ENCODE results near the gene APIP. TPM values are rescaled to one million over a fixed set of nuclear protein-coding genes. Genes with fewer than 3 reads are reported as not detected.

Gene APIP
- total RNA-seq, 4 donors from 2014 or later: 11.7 to 25.6 (median 13.8) TPM

DNA sequence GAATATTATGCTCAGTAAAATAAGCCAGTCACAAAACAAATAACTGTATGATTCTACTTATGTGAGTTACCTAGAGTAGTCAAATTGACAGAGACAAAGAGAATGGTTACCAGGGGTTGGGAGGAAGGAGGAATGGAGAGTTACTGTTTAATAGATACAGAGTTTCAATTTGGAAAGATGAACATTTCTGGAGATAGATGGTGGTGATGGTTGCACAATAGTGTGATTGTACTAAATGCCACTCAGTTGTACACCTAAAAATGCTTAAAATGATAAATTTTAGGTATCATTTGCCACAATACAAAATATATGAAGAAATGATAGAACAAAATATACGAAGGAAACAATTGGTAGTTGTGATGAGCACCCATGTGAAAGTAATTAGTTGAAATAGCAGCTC, 43.6 kb upstream of the APIP start:
- no peak for TF ChIP-seq POLR2A (IDR thresholded peaks at IDR 0.05)
- no peak for TF ChIP-seq CTCF (IDR thresholded peaks at IDR 0.05)
- Histone ChIP-seq H3K27me3 (no peaks in the 10 kb centered on the region), H3K4me1 (no peaks in the 10 kb centered on the region), H3K4me3 (no peak overlapping the region), H3K36me3 (peaks cover 0 to 4% (median 0%) of the 10 kb centered on the region in 3 donors), H3K9me3 (no peaks in the 10 kb centered on the region), H3K27ac (no peak overlapping the region)
- no peak for DNase-seq

- no peaks in the 10 kb centered on the region for H3K9me3 ChIP-seq
- no peak overlapping the region for H3K27ac ChIP-seq
- H3K4me1 ChIP-seq: no peaks in the 10 kb centered on the region
- no peaks in the 10 kb centered on the region for H3K27me3 ChIP-seq
- H3K36me3 ChIP-seq: no peaks in the 10 kb centered on the region
- TF ChIP-seq CTCF (IDR thresholded peaks at IDR 0.05) (no peak), POLR2A (IDR thresholded peaks at IDR 0.05) (no peak)
- no peak overlapping the region for H3K4me3 ChIP-seq
- no peak for DNase-seq
Measured at GRCh38 chr11:34957606-34958005, 41.4 kb upstream of the APIP start.

DNA sequence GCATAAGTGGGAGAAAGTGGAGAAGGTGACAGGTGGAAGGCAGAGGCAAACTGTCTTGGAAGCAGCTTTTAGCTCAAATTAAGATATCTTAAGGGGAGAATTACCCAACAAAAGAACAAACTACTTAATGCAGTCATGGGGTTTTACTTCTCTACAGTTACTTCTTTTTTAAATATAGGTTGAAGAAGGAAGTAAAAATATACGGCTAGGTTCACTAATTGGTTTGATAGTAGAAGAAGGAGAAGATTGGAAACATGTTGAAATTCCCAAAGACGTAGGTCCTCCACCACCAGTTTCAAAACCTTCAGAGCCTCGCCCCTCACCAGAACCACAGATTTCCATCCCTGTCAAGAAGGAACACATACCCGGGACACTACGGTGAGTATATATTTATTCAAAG, 41.0 kb upstream of the APIP start:
- H3K4me3 ChIP-seq: no peak overlapping the region
- no peaks in the 10 kb centered on the region for H3K36me3 ChIP-seq
- no peak for TF ChIP-seq CTCF (IDR thresholded peaks at IDR 0.05)
- no peak for TF ChIP-seq POLR2A (IDR thresholded peaks at IDR 0.05)
- no peaks in the 10 kb centered on the region for H3K4me1 ChIP-seq
- no peak overlapping the region for H3K27ac ChIP-seq
- no peaks in the 10 kb centered on the region for H3K27me3 ChIP-seq
- DNase-seq: no peak
- H3K9me3 ChIP-seq: no peaks in the 10 kb centered on the region

GRCh38 chr11:34953955-34954354, 37.8 kb upstream of the APIP start:
- H3K27ac ChIP-seq: no peak overlapping the region

DNA sequence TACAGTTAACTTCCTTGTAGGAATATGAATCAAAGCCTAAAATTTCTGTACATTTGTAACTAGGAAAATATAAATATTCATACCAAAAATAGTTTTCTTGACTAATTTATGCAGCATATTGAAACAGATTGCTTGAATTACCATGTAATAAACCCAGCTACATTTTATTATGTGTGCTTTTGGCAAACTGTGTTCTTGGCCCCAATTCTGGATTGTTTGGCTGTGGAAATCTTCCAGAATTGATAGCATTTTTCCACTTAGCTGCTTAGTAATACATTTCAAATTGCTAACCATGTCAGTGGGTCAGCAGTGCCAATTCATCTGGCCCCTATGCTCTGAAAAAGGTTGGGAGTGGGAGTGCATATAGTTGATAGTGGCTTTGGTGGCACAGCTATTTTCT, 32.5 kb upstream of the APIP start:
- H3K27me3 ChIP-seq: no peaks in the 10 kb centered on the region
- H3K4me3 ChIP-seq: no peak overlapping the region
- H3K27ac ChIP-seq: no peak overlapping the region
- H3K36me3 ChIP-seq: no peaks in the 10 kb centered on the region
- H3K9me3 ChIP-seq: peaks cover 0 to 4% (median 0%) of the 10 kb centered on the region in 4 donors
- no peaks in the 10 kb centered on the region for H3K4me1 ChIP-seq
- TF ChIP-seq CTCF (IDR thresholded peaks at IDR 0.05) (no peak), POLR2A (IDR thresholded peaks at IDR 0.05) (no peak)
- no peak for DNase-seq

More at GRCh38 chr11:34953955-34954354, 37.8 kb upstream of the APIP start:
- Histone ChIP-seq H3K27me3 (no peaks in the 10 kb centered on the region), H3K36me3 (no peaks in the 10 kb centered on the region), H3K4me3 (no peak overlapping the region), H3K9me3 (no peaks in the 10 kb centered on the region), H3K4me1 (no peaks in the 10 kb centered on the region)
- TF ChIP-seq CTCF (IDR thresholded peaks at IDR 0.05) (no peak), POLR2A (IDR thresholded peaks at IDR 0.05) (no peak)
- no peak for DNase-seq

GRCh38 chr11:34944692-34945091, 28.5 kb upstream of the APIP start:
- DNase-seq: no peak
- no peaks in the 10 kb centered on the region for H3K36me3 ChIP-seq
- H3K9me3 ChIP-seq: peaks cover 0 to 4% (median 0%) of the 10 kb centered on the region in 4 donors
- H3K4me3 ChIP-seq: no peak overlapping the region
- TF ChIP-seq POLR2A (IDR thresholded peaks at IDR 0.05): no peak
- no peak for TF ChIP-seq CTCF (IDR thresholded peaks at IDR 0.05)
- H3K27ac ChIP-seq: no peak overlapping the region
- no peaks in the 10 kb centered on the region for H3K4me1 ChIP-seq
- H3K27me3 ChIP-seq: no peaks in the 10 kb centered on the region

Measured in Peyer's patch (tissue), 4 donors.